ENCODE data around the gene C1QTNF8. TPM values are rescaled to one million over a fixed set of nuclear protein-coding genes. Genes with fewer than 3 reads are reported as not detected.
A peak's percentile ranks its signal among the peaks of the same experiment; 100 is the strongest.

The C1QTNF8 gene
- total and polyA plus RNA-seq, 2 of the 13 experiments (the other 11 are each of a cell fraction or from before 2014, with no cell fraction given) = 0.09 TPM; not detected in 1

- no peak for TF ChIP-seq HDAC6 (IDR thresholded peaks at IDR 0.05; ENCODE audit: low read depth, low read length)
- TF ChIP-seq ZBTB25 (CRISPR knock-in tag; IDR thresholded peaks at IDR 0.05) = peak; percentile 35; the same call in 1 of the 2 replicates
- TF ChIP-seq ZNF563 (CRISPR knock-in tag; IDR thresholded peaks at IDR 0.05) = no peak
- no peak for TF ChIP-seq POLR2AphosphoS5 (IDR thresholded peaks at IDR 0.05; ENCODE audit: low read depth, low read length)
- TF ChIP-seq, protein P1, sequence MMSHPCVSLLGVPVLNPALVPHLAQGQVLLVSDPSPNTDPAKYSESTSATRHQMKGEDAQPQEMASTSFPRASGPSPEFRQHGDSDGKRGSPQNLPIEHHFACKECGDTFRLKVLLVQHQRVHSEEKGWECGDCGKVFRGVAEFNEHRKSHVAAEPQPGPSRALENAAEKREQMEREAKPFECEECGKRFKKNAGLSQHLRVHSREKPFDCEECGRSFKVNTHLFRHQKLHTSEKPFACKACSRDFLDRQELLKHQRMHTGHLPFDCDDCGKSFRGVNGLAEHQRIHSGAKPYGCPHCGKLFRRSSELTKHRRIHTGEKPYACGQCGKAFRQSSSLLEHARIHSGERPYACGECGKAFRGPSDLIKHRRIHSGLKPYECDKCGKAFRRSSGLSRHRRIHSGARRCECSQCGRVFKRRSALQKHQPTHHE (CRISPR knock-in tag; IDR thresholded peaks at IDR 0.05; ENCODE audit: borderline replicate concordance) = no peak
- TF ChIP-seq RFX5 (IDR thresholded peaks at IDR 0.05; ENCODE audit: low read depth, low read length) = no peak
- TF ChIP-seq, protein P2, sequence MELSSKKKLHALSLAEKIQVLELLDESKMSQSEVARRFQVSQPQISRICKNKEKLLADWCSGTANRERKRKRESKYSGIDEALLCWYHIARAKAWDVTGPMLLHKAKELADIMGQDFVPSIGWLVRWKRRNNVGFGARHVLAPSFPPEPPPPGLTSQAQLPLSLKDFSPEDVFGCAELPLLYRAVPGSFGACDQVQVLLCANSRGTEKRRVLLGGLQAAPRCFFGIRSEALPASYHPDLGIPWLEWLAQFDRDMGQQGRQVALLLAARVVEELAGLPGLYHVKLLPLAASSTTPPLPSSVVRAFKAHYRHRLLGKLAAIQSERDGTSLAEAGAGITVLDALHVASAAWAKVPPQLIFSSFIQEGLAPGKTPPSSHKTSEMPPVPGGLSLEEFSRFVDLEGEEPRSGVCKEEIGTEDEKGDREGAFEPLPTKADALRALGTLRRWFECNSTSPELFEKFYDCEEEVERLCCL (CRISPR knock-in tag; IDR thresholded peaks at IDR 0.05; ENCODE audit: borderline replicate concordance) = no peak
- no peak for TF ChIP-seq NFYB (CRISPR knock-in tag; IDR thresholded peaks at IDR 0.05)
- TF ChIP-seq ZNF530 (CRISPR knock-in tag; IDR thresholded peaks at IDR 0.05; ENCODE audit: low read depth) = no peak
- TF ChIP-seq, protein P3, sequence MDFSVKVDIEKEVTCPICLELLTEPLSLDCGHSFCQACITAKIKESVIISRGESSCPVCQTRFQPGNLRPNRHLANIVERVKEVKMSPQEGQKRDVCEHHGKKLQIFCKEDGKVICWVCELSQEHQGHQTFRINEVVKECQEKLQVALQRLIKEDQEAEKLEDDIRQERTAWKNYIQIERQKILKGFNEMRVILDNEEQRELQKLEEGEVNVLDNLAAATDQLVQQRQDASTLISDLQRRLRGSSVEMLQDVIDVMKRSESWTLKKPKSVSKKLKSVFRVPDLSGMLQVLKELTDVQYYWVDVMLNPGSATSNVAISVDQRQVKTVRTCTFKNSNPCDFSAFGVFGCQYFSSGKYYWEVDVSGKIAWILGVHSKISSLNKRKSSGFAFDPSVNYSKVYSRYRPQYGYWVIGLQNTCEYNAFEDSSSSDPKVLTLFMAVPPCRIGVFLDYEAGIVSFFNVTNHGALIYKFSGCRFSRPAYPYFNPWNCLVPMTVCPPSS (IDR thresholded peaks at IDR 0.05) = no peak
- no peak; the same call in 1 of the 2 replicates for TF ChIP-seq TARDBP (CRISPR knock-in tag; IDR thresholded peaks at IDR 0.05)
- no peak for TF ChIP-seq ZNF652 (CRISPR knock-in tag; IDR thresholded peaks at IDR 0.05; ENCODE audit: borderline replicate concordance, low read depth)
- TF ChIP-seq ETV5 (CRISPR knock-in tag; IDR thresholded peaks at IDR 0.05; ENCODE audit: borderline replicate concordance) = peak; percentile 78
- no peak for TF ChIP-seq TCF12 (IDR thresholded peaks at IDR 0.05)
- TF ChIP-seq TCF12 (CRISPR knock-in tag; IDR thresholded peaks at IDR 0.05) = no peak
- TF ChIP-seq MXI1 (IDR thresholded peaks at IDR 0.05; ENCODE audit: borderline replicate concordance, low read depth, low read length) = no peak; the same call in 2 of the 3 replicates
- TF ChIP-seq ELF3 (CRISPR knock-in tag; IDR thresholded peaks at IDR 0.05) = peak; percentile 75; the same call in 1 of the 2 replicates
- no peak for TF ChIP-seq SATB2 (CRISPR knock-in tag; IDR thresholded peaks at IDR 0.05)
- TF ChIP-seq ZNF251 (CRISPR knock-in tag; IDR thresholded peaks at IDR 0.05) = no peak
- peak; percentile 90 for TF ChIP-seq GABPB1 (CRISPR knock-in tag; IDR thresholded peaks at IDR 0.05)
- TF ChIP-seq, protein P4, sequence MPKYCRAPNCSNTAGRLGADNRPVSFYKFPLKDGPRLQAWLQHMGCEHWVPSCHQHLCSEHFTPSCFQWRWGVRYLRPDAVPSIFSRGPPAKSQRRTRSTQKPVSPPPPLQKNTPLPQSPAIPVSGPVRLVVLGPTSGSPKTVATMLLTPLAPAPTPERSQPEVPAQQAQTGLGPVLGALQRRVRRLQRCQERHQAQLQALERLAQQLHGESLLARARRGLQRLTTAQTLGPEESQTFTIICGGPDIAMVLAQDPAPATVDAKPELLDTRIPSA (CRISPR knock-in tag; IDR thresholded peaks at IDR 0.05; ENCODE audit: borderline replicate concordance) = no peak
Observed at GRCh38 chr16:1090620-1091587, 5.1 kb downstream of the C1QTNF8 start (continued).
